GM11168 (cell line): ENCODE results near the gene ST3GAL5.

ENCODE experiments used
- in situ Hi-C: fragments of 300-500 bp; cut with MboI; formaldehyde crosslinking; loops from one replicate; pipeline ENCODE4 v1.12.0; 2022; ENCODE audit warnings: low sequenced_read_pairs; ENCODE audit not compliant: unreplicated experiment

ST3GAL5 gene

GRCh38 chr2:85846411-85846810 lies 42.4 kb downstream of the ST3GAL5 start:
- in situ Hi-C loops: no loop called here

- in situ Hi-C loops: no loop called here
Measured at GRCh38 chr2:85844486-85844885, 44.3 kb downstream of the ST3GAL5 start.

GRCh38 chr2:85843543-85843942 lies 45.2 kb downstream of the ST3GAL5 start:
- in situ Hi-C loops: no loop called here

GRCh38 chr2:85840091-85840490 lies 48.7 kb downstream of the ST3GAL5 start:
- in situ Hi-C loops: no loop called here

GRCh38 chr2:85839461-85839860 lies 49.3 kb downstream of the ST3GAL5 start:
- in situ Hi-C loops: no loop called here

- in situ Hi-C loops: no loop called here
Measured at GRCh38 chr2:85838641-85839040, 50.1 kb downstream of the ST3GAL5 start.

- in situ Hi-C loops: no loop called here
Measured at GRCh38 chr2:85838181-85838580, 50.6 kb downstream of the ST3GAL5 start.

GRCh38 chr2:85834466-85834865 lies 54.3 kb downstream of the ST3GAL5 start:
- in situ Hi-C loops: no loop called here

GRCh38 chr2:85831735-85832134 lies 57.1 kb downstream of the ST3GAL5 start:
- in situ Hi-C loops: no loop called here

GRCh38 chr2:85830645-85831044 lies 58.1 kb downstream of the ST3GAL5 start:
- in situ Hi-C loops: no loop called here

- in situ Hi-C loops: loop anchor here (5.0 kb wide), 2 partner anchors 63 to 243 kb away; no protein-coding TSS in a partner anchor
Measured at GRCh38 chr2:85829394-85829793, 59.4 kb downstream of the ST3GAL5 start.

- in situ Hi-C loops: loop anchor here (5.0 kb wide), 2 partner anchors 64 to 244 kb away; no protein-coding TSS in a partner anchor
Measured at GRCh38 chr2:85828725-85829124, 60.1 kb downstream of the ST3GAL5 start.

GRCh38 chr2:85827879-85828569 lies 60.8 kb downstream of the ST3GAL5 start:
- in situ Hi-C loops: loop anchor here (5.0 kb wide), 2 partner anchors 64 to 244 kb away; no protein-coding TSS in a partner anchor

GRCh38 chr2:85826990-85827878 lies 61.6 kb downstream of the ST3GAL5 start:
- in situ Hi-C loops: loop anchor here (5.0 kb wide), 2 partner anchors 65 to 245 kb away; no protein-coding TSS in a partner anchor

- in situ Hi-C loops: no loop called here
Measured at GRCh38 chr2:85823951-85824350, 64.8 kb downstream of the ST3GAL5 start.

- in situ Hi-C loops: no loop called here
Measured at GRCh38 chr2:85822766-85823165, 66.0 kb downstream of the ST3GAL5 start.

GRCh38 chr2:85819811-85820510 lies 68.8 kb downstream of the ST3GAL5 start:
- in situ Hi-C loops: no loop called here

- in situ Hi-C loops: loop anchor here (5.0 kb wide), 1 partner anchor 88 kb away; no protein-coding TSS in a partner anchor
Measured at GRCh38 chr2:85814802-85815550, 73.8 kb downstream of the ST3GAL5 start.

- in situ Hi-C loops: loop anchor here (5.0 kb wide), 1 partner anchor 87 kb away; no protein-coding TSS in a partner anchor
Measured at GRCh38 chr2:85813982-85814801, 74.6 kb downstream of the ST3GAL5 start.
